GM21447 (cell line): Measurements from ENCODE around the gene TOR4A.

Experiments
- ATAC-seq: cut with Tn5 transposase; IDR thresholded peaks from one replicate; pipeline ENCODE4 v1.9.1; 2021; ENCODE audit not compliant: unreplicated experiment

Gene TOR4A

DNA sequence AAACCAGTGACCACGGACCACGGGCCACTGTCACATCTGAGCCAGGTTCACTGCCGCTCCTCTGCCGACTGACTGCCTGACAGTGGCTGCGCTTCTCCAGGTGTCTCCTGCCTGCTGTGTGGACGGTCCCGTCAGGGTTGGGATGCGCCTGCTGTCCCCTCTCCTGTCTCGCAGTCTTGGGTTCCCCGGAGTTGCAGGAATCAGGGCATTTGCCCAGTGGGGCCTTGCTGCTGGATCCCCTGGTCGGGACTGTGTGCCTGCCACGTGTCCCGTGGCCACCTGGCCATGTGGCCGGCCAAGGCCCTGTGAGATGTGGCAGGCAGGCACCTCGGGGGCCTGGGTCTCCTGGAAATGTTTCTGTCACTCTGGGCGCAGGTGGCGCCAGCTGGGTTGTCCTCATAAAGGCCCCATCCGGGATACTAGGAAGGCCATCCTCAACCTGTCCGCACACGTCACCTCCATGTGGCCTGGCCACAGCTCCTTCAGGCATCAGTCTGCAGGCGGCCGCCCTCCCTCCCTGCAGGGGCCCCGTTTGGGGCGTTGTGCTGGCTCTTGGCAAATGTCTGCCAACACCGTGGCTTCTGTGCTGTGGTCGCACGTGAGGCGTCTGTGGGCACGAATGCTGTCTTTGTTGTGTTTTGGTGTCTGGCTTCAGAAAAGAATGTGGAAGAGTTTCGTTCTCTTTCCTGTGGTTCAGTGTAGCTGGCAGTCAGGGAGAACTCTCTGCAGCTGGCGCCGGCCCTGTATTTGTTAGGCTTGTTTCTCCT lies 6.4 kb upstream of the TOR4A start:
- ATAC-seq: no peak

DNA sequence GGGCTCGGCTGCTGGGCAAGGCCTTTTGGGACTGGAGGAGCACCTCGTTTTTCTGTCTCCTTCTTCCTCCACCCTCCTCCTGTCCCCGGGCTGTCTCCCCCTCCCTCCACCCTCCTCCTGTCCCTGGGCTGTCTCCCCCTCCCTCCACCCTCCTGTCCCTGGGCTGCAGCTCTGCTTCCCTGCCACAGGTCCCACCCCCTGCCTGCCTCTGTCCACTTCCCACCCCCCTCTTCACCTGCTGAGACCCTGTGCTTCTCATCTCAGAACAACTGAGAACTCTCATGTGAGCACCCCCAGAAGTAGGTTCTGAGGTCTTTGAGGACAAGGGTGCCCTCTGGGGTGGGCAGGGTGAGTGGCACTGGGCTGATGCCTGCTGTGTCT lies 5.8 kb upstream of the TOR4A start:
- ATAC-seq: no peak

DNA sequence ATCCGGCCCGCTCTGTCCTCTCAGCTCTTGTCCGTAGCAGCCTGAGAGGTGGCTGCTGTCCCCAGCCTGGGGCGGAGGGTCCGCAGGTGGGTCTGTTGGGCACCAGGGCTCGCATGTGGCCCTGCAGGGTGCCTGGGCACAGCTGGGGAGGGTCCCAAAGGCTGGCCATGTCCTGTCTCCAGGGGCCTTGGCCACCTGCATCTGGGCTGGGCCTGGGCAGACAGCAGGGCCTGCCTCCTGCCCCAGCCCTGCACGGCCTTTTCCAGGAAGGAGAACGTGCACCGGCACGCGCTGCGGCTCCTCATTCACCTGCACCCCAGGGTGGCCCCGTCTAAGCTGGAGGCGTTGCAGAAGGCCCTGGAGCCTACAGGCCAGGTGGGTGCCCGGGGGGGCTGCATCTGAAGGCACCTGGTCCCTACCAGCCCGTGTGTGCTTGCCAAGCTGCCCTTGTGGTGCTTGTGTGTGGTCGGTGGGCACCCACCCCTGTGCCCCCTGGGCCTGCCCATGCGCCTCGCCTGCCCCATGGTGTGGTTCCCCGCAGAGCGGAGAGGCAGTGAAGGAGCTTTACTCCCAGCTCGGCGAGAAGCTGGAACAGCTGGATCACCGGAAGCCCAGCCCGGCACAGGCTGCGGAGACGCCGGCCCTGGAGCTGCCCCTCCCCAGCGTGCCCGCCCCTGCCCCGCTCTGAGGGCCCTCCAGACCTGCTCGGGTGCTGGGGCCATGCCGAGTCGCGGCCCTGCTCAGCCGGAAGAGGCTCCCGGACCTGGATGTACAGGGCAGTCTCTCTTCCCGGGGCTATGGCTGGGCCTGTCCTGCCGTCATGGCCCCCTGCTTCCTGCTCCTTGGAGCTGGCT lies 5.1 kb upstream of the TOR4A start:
- ATAC-seq: no peak

DNA sequence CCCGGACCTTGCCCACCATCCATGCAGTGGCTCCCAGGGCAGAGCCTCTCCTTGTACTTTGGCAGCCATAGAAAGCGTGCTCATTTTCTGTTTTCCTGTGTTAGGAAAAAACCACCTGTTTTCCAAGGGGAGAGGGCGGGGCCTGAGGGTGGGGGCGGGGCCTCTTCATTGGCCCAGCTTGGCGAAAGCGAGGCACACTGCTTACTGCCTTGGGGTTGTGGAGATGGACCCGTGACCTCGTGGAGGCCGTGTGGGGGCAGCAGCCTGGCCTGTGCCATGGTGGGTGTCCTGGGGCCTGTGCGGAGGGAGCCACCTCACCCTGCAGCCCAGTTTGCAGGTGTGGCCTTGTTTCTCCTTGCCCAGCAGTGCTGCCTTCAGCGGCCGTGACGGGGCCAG lies 4.4 kb upstream of the TOR4A start:
- ATAC-seq: no peak

DNA sequence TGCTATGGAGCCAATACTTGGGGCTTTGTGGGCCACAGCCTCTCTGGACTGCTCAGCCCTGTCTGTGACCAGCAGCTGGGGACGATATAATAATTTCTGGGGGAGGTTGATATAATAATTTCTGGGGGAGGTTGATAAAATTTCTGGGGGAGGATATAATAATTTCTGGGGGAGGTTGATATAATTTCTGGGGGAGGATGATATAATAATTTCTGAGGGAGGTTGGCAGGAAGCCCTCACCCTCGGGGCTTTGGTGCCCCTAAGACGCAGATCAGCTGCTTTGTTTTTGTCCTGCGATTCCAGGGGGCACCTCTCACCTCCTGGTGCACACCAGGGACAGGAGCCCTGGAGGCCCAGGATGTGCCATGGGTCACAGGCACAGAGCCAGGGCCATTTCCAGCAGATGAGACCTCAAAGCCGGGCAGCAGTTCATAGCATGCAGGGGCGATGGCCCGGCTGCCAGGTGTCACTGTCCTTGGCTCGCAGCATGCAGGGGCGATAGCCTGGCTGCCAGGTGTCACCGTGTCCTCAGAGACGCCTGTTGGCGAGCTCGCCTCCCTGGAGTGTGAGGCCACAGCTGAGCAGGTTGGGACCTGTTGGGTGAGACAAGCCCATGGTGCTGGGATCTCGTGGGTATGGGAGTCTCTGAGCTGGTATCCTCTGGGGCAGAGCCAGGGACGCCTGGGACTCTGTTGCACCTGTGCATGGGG lies 3.8 kb upstream of the TOR4A start:
- ATAC-seq: no peak

DNA sequence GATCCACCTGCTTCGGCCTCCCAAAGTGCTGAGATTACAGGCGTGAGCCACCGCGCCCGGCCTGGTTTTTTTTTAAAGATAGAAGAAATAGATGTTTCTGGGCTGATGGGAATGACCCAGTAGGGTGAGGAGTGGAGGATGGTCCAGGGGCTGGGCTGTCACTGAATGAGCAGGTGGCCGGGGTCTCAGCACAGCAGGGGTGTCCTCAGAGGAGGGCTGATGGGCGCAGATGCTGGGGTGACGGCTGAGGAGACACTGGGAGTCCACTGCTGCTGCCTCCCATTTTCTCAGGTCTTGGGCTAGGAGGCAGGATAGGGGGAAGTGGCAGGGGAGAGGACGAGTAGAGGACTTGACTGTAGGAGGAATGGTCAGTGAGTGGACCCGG lies 2.3 kb upstream of the TOR4A start:
- no peak for ATAC-seq

DNA sequence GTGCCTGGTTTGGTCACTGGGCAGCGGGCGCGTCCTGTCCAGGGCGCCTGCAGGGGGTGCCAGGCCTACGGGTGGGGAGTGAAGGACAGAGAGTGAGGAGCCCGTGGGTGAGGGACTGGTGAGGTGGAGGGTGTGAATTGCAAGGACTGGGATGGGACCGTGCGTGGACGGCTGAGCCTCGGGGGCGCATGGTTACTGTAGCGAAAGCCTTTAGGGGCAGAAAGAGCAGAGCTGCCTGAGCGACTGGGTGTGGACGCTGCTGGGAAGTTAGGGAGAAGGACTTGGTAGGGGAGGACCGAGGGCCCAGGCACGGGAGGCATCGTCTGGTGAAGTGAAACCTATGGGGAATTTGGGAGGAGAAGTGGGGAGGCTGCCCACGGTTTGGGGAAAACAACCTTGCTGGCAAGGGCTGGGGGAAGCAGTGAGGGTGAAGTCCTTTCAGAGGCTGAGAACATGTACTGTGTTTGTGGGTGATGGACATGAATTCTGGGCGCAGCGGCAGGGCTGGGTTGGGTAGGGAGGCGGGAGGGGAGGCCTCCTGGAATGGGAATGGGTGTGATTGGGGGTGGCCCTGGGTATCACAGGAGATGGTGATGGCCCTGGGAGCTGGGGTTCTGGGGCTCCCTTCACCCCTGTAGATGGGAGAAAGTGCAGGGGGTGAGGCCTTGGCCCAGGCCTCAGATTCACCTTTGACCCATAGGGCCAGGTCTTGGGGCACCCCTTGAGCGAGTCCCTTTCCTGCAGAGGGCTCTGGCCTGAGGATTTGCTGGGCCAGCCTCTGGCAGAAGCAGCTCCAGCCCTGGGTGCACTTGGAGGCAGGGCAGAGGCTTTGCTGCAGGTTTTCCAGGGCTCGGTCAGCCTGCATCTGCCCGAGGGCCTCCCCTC lies 1.7 kb upstream of the TOR4A start:
- no peak for ATAC-seq

DNA sequence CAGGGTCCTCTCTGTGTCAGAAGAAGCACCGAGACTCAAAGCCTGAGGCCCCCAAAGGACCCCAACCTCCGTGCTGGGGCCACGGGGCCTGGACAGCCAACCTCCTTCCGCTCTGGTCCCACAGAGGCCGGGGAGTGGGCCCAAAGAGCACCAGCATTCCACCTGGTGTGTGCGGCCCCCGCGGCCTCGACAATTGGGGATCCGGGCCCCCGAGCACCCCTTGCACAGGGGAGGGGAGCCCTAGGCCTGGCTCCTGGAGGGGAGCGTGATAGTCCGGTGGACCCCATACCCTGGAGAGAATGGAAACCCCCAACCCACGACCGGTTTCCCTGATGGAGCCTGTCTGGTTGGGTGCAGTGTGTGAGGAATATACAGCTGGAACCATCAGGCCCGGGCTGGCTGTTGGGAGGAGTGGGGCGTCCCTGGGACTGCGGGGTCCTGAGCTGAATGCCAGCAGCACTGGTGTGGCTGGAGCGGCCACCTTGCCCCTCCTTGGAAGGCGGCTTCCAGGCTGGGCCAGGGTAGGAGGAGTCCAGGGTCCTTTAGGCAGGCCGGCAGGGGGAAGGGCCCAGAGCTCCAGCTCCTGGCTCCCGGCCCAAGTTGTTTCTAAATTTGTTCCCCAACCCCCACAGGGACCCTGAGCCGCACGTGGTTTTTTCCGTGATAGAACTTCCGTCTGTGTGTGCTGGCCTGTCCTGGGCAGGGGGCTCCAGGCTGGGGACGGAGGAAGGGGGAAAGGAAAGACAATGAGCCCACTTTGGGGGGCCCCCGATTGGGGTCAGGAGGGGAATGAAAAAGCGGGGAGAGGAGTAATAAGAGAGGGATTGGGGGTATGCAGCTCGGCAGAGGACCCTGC lies 825 bp upstream of the TOR4A start:
- no peak for ATAC-seq

DNA sequence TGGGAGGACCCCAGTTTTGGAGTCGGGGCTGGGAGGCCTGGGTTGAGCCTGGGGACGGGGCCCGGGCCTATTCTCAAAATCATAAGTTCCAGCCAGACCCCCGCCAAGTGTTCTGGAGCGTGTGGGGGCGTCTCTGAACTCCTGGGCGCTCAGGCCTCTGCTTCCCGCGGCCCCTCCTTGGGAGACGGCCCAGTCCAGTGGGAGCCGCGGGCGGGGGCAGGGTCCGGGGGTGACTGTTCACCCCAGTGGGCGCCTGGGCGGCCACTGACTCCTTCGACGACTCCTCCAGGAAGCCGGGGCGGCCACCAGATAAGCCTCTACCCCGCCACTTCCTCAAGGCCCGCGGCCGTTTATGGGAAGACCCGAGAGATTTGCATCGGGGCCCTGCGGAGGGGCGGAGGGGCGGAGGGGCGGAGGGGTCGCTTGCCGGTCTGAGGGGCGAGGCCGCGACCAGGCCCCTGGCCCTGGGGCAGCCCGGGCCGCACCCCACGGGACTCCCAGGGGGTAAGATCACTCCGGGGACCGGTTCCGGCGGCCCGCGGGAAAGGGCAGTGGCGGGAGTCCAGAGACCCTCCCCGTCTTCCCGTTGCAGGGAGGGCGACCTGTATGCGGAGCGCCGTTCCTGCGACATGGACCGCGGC lies 655 bp downstream of the TOR4A start:
- ATAC-seq: no peak

DNA sequence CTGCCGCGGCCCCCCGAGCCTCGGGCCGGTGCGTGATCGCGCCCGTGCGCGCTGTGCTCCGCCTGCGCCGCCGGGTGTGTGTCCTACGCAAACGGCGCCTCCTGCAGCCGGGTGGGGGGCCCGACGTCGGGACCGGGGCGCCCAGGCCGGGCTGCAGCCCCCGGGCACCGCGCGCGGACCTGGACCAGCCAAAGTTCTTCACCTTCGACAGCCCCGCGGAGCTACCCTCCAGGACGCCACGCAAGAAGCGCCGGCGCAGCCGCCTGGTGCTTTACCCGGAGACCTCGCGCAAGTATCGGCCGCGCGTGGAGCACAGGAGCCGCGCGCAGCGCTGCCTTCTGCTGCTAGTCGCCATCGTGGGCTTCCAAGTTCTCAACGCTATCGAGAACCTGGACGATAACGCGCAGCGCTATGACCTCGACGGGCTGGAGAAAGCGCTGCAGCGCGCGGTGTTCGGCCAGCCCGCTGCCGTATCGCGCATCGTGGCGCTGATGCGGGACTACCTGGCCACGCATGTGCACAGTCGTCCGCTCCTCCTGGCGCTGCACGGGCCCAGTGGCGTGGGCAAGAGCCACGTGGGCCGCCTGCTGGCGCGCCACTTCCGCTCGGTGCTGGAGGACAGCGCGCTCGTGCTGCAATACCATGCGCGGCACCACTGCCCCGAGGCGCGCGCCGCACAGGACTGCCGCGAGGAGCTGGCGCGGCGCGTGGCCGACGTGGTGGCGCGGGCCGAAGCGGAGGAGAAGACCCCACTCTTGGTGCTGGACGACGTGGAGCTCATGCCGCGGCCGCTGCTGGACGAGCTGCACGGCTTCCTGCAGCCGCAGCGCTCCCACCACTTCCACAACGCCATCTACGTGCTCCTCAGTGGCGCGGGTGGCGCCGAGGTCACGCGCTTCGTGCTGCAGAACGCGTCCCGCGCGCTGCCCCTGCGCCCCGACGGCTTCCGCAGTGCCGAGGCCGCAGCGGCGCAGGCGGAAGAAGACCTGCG lies 1.5 kb downstream of the TOR4A start:
- no peak for ATAC-seq

DNA sequence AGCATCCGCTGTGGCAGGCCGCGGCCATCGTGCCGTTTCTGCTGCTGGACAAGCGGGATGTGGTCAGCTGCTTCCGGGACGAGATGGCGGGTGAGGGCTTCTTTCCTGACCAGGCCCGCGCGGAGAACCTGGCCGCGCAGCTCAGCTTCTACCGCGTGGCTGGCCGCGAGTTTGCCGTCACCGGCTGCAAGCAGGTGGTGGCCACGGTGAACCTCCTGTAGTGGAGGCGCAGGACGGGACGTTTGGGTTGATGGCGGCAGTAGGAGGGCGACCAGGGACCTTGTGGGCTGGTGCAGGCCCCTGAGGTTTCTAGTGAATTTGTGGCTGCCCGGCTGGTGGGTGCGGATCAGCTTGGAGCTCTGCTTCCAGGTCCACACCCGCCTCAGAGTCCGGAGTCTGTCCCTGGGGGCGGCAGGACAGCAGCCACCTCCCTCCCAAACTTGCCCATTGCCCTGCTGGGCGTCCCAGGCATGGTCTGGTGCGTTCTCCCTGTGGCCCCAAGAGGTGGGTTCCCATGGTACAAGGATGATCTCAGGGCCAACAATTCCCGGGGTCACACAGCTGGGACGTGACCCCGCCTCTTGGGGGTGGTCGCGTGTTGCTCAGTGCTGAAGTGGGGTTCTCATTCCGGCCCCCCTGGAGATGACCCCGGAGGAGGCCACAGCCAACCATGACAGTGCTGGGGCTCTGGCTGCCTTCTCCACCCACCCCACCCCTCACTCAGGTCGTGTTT lies 2.4 kb downstream of the TOR4A start:
- no peak for ATAC-seq

DNA sequence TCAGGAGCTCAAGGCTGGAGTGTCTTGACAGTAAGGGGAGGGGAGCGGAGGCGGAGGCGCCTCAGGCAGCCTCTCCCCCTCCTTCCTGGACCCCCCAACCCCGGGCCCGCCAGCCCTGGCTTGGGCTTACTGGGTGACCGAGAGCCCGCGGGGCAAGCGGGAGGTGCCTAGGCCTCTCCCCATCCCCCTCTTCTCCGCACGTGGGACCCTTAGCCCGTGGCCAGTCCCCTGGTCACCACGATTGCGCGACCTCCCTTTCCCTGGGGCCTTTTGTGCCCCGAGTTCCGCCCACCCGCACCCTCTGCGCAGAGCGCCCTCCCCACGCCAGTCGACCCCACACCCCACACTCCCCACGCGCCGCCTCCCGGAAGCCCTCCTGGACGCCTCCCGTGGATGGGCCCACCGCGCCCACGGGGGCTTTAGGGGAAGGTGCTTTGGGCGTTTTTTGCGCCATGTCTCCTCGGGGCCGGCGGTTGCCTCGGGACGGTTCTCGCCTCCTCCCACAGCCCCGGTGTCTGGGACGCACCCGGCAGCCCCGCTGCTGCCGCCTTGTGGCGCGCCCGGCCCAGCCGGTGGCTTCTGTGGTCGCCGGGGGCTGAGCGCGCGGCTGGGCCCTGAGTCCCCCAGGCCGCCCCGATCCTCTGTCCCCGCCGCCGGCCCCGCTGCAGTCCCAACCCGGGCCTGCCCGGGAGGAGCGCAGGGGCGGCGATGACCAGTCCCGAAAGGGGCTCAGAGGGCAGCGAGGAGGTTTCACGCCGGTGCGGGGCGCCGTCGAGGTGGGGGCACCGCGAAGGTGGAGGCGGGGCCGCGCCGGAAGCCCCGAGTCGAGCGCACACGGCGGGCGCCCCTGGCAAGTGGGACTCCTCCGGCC lies 3.2 kb downstream of the TOR4A start:
- ATAC-seq: no peak

DNA sequence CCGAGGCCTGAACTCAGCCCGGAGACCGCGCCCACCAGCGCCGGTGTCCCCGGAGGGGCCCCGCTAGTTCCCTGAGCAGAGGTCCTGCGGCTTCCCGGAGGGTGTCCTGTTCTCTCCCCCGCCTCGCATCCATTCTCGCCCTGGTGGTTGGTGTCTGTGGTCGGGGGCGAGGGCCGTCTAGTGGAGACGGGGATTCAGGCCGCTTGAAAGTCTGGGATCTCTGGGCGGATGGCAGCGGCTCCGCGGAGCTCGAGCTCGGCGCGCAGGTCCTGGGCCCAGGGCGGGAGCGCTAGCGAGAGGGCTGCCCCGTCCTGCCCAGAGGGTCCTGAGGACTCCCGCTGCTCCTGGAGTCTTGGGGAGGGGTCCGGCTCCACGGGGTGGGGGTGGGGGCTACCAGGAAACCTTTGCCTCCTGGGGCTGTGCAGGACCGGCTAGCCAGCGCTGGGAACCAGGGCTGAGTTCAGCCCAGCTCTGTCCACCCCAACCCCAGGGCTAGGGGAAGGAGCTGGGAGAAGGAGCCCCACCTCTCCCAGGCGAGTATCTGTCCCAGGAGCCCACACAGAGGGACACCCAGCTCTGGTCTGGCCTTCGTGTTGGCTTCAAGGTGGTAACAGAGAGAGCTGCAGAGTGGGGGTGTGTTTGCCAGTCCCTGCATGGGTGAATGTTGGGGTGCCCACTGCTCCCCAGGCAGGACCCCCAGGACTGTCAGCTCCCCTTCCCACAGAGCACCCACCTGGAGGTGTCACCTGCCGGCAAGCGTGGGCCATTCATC lies 4.0 kb downstream of the TOR4A start:
- ATAC-seq: no peak

DNA sequence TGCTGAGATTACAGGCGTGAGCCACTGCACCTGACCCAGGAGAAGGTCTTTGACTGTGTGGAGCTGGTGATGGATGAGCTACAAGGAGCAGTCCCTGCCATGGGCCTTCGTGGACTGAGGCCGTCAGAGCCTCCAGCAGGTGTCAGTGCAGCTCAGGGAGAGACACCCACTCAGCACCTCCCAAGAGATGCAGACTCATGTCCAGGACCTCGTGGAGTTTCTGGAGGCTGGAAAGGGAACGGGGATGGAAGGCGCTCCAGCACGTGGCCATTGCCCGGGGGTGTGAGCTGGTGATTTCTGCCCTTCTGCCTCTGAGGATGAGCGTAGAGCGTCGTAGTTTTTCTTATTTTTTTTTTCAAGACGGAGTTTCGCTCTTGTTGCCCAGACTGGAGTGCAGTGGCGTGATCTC lies 9.5 kb downstream of the TOR4A start:
- no peak for ATAC-seq

DNA sequence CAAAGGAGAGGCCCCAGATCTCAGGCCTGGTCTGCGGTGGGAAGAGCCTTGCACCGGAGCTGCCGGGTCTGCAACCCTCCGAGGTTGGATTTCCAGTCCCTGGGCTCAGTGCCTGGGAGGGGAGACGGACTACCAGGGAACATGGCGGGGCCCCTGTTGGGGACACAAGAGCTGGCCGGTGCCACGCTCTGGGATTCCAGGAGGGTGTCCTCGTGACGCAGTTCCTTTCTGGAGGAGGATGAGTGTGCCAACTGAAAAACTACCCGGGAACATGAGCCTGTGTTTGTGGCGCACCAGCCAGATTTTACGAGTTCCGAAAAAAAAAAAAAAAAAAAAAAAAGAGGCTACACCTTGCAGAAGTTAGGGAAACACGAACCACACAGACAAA lies 15.6 kb downstream of the TOR4A start:
- no peak for ATAC-seq
